HL-60 (cell line): ENCODE results near the gene NLRP10.

Experiments
- CTCF ChIP-seq: IDR thresholded peaks from one replicate; pipeline ENCODE4 v1.5.1; 2011; ENCODE audit warnings: low read length, control low read depth, inconsistent platforms; ENCODE audit not compliant: insufficient read depth
- GABPA ChIP-seq: IDR thresholded peaks from 2 replicates; pipeline ENCODE4 v1.6.1; 2012; ENCODE audit warnings: low read depth
- POLR2AphosphoS5 ChIP-seq: IDR thresholded peaks from 2 replicates; pipeline ENCODE4 v1.6.1; 2012; ENCODE audit warnings: low read depth
- REST ChIP-seq: IDR thresholded peaks from 2 replicates; pipeline ENCODE4 v1.6.1; 2012; ENCODE audit warnings: low read depth; ENCODE audit not compliant: insufficient replicate concordance

DNA sequence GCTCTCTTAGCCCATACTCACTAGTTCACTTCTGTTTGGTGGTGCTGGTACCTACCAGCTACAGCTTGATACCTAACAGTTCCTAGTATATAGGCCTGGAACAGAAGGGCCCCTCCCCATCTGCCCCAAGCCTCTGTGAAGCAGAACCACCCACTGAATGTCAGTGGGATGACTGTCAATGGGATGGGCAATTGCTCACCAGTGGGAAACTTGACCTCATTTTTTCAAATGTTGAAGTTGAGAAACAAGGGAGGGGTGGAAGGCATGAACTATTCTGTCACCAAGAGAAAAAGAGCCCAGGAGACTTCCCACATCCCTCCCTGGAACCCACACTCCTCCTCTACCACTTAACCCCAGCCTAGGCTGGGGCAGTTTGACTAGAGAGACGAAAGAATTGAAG is at the start of gene NLRP10:
- TF ChIP-seq REST: no peak
- no peak for TF ChIP-seq CTCF
- no peak for TF ChIP-seq GABPA
- TF ChIP-seq POLR2AphosphoS5: no peak
